Measurements from ENCODE around the gene SNAP91.

DNA sequence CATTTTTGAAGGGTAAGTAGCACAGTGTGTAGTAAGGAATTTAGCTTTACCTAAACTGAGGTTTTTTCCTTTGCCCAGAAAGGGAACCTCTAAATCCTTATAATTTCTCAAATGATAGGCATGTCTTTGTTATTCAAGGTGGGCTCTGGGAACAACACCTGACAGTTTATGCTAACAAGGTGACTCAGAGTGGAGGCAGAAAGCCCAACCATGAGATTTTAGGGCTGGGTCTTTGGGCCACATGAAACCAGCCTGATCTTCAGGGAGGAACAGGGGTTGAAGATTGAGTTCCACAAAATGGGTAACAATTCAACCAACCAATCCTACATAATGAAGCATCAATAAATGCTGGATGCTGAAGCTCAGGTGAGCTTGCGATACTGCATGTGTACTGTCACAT is 149.9 kb downstream of the SNAP91 start:
- TF ChIP-seq, protein P1, sequence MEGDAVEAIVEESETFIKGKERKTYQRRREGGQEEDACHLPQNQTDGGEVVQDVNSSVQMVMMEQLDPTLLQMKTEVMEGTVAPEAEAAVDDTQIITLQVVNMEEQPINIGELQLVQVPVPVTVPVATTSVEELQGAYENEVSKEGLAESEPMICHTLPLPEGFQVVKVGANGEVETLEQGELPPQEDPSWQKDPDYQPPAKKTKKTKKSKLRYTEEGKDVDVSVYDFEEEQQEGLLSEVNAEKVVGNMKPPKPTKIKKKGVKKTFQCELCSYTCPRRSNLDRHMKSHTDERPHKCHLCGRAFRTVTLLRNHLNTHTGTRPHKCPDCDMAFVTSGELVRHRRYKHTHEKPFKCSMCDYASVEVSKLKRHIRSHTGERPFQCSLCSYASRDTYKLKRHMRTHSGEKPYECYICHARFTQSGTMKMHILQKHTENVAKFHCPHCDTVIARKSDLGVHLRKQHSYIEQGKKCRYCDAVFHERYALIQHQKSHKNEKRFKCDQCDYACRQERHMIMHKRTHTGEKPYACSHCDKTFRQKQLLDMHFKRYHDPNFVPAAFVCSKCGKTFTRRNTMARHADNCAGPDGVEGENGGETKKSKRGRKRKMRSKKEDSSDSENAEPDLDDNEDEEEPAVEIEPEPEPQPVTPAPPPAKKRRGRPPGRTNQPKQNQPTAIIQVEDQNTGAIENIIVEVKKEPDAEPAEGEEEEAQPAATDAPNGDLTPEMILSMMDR (IDR thresholded peaks at IDR 0.05): no peak
- no peak for TF ChIP-seq POLR2A (IDR thresholded peaks at IDR 0.05)
